MCF 10A (cell line): Measurements from ENCODE around the gene CTBP2. TPM values are rescaled to one million over a fixed set of nuclear protein-coding genes. Genes with fewer than 3 reads are reported as not detected.

Experiments used
- BruUV-seq: library from RNA; stranded (reverse); fragments of 400-500 nt; replicated peaks from 2 replicates; lab custom pipeline; 2021; lab: Mats Ljungman, UMichigan
- CTCF ChIA-PET: fragments of 300-600 bp; sonication (Branson Sonifier 250); formaldehyde crosslinking; extraction: SDS; loops from one replicate; lab custom pipeline; 2021; ENCODE audit warnings: antibody characterized with exemption, inconsistent platforms; lab: Yijun Ruan, JAX
- POLR2A ChIA-PET: fragments of 300-600, 350-650 bp; sonication (Branson Sonifier 250); formaldehyde crosslinking; extraction: SDS; loops from one replicate; lab custom pipeline; 2020; ENCODE audit warnings: antibody characterized with exemption, inconsistent platforms; lab: Yijun Ruan, JAX
- DNase-seq: peaks from one replicate; pipeline ENCODE4 v3.0.0-alpha.2; 2018; ENCODE audit not compliant: unreplicated experiment
- H3K27ac Mint-ChIP-seq: one replicate; pipeline ENCODE4 v1.8.0; 2022; ENCODE audit warnings: mild to moderate bottlenecking, low read depth, mixed read lengths; ENCODE audit not compliant: unreplicated experiment
- H3K27me3 Mint-ChIP-seq: one replicate; pipeline ENCODE4 v1.8.0; 2022; ENCODE audit warnings: mixed read lengths; ENCODE audit not compliant: insufficient read depth, unreplicated experiment
- H3K36me3 Mint-ChIP-seq: one replicate; pipeline ENCODE4 v1.8.0; 2022; ENCODE audit warnings: mild to moderate bottlenecking, moderate library complexity, mixed read lengths; ENCODE audit not compliant: insufficient read depth, unreplicated experiment
- H3K4me1 Mint-ChIP-seq: one replicate; pipeline ENCODE4 v1.8.0; 2022; ENCODE audit warnings: mixed read lengths; ENCODE audit not compliant: insufficient read depth, unreplicated experiment
- H3K4me3 Mint-ChIP-seq: one replicate; pipeline ENCODE4 v1.8.0; 2022; ENCODE audit warnings: mild to moderate bottlenecking, moderate library complexity, mixed read lengths; ENCODE audit not compliant: unreplicated experiment
- H3K9me3 Mint-ChIP-seq: one replicate; pipeline ENCODE4 v1.8.0; 2022; ENCODE audit warnings: mixed read lengths; ENCODE audit not compliant: unreplicated experiment
- CTCF ChIP-seq: fragments of 200-600 bp; IDR thresholded peaks from one replicate; pipeline ENCODE4 v1.8.0; 2022; ENCODE audit warnings: antibody characterized with exemption, mild to moderate bottlenecking; ENCODE audit not compliant: unreplicated experiment
- intact Hi-C: fragments of 100-400 bp; cut with micrococcal nuclease; formaldehyde crosslinking; loops from 2 replicates; pipeline ENCODE4 v1.14.1; 2022
- total RNA-seq: library from RNA; stranded (reverse); gene quantifications from 2 replicates; pipeline ENCODE4 v1.2.3, GENCODE V29; 2022

The CTBP2 gene
- total RNA-seq, 1 experiment from 2014 or later: 152 TPM

- CTCF ChIA-PET: no interaction called here
- H3K9me3 Mint-ChIP-seq: no peaks in the 10 kb centered on the region
- no peak for TF ChIP-seq CTCF
- peaks cover 37% of the 10 kb centered on the region for H3K4me1 Mint-ChIP-seq
- DNase-seq: no peak
- H3K27me3 Mint-ChIP-seq: no peaks in the 10 kb centered on the region
- intact Hi-C loops: loop anchor here (5.0 kb wide), 3 partner anchors 36 to 96 kb away; no protein-coding TSS in a partner anchor
- POLR2A ChIA-PET: interaction anchor here (0.7 to 7.8 kb wide), 17 partner anchors 9 to 739 kb away, joined by 3 to 165 read pairs (median 5); partner anchors contain the start of genes EDRF1 and OAT
- peak overlapping the region; percentile 82 for H3K4me3 Mint-ChIP-seq
- peak overlapping the region; percentile 92 for H3K27ac Mint-ChIP-seq
- no TSS peak for BruUV-seq
- H3K36me3 Mint-ChIP-seq: no peaks in the 10 kb centered on the region
Measured at GRCh38 chr10:125158275-125158600, 2.1 kb downstream of the CTBP2 start.

GRCh38 chr10:125157505-125157904 is 2.9 kb downstream of the CTBP2 start:
- ChIA-PET CTCF (interaction anchor here (0.6 to 0.9 kb wide), 4 partner anchors 10 to 135 kb away, joined by 3 to 7 read pairs (median 4); no protein-coding TSS in a partner anchor), POLR2A (interaction anchor here (0.6 to 7.8 kb wide), 19 partner anchors 9 to 667 kb away, joined by 3 to 165 read pairs (median 5); partner anchors contain the start of genes ABRAXAS2 and EDRF1)
- Mint-ChIP-seq H3K4me1 (peaks cover 44% of the 10 kb centered on the region), H3K36me3 (no peaks in the 10 kb centered on the region), H3K9me3 (no peaks in the 10 kb centered on the region), H3K4me3 (peak overlapping the region; percentile 82), H3K27ac (peak overlapping the region; percentile 92), H3K27me3 (no peaks in the 10 kb centered on the region)
- peak; percentile 27 for DNase-seq
- TF ChIP-seq CTCF: no peak
- no TSS peak for BruUV-seq
- intact Hi-C loops: loop anchor here (1.0 to 5.0 kb wide), 4 partner anchors 35 to 218 kb away; no protein-coding TSS in a partner anchor

- BruUV-seq: no TSS peak
- POLR2A ChIA-PET: interaction anchor here (0.5 to 7.8 kb wide), 15 partner anchors 8 to 665 kb away, joined by 3 to 165 read pairs (median 7); partner anchors contain the start of genes ABRAXAS2 and EDRF1
Measured at GRCh38 chr10:125156739-125157480, 3.5 kb downstream of the CTBP2 start.

More at GRCh38 chr10:125156739-125157480, 3.5 kb downstream of the CTBP2 start:
- no peaks in the 10 kb centered on the region for H3K36me3 Mint-ChIP-seq
- H3K9me3 Mint-ChIP-seq: no peaks in the 10 kb centered on the region
- intact Hi-C loops: loop anchor here (1.0 to 5.0 kb wide), 4 partner anchors 35 to 218 kb away; no protein-coding TSS in a partner anchor
- no peaks in the 10 kb centered on the region for H3K27me3 Mint-ChIP-seq
- peak overlapping the region; percentile 92 for H3K27ac Mint-ChIP-seq
- CTCF ChIA-PET: interaction anchor here (0.6 to 0.9 kb wide), 4 partner anchors 10 to 134 kb away, joined by 3 to 7 read pairs (median 4); no protein-coding TSS in a partner anchor
- H3K4me1 Mint-ChIP-seq: peaks cover 49% of the 10 kb centered on the region
- peak; percentile 34 for DNase-seq
- peak overlapping the region; percentile 82 for H3K4me3 Mint-ChIP-seq
- TF ChIP-seq CTCF: no peak
